Keratinocyte (primary cell): Measurements from ENCODE around the gene P3R3URF. TPM values are rescaled to one million over a fixed set of nuclear protein-coding genes. Genes with fewer than 3 reads are reported as not detected.

Source experiments
- DNase-seq: peaks from one replicate; pipeline ENCODE4 v3.0.0-alpha.2; 2011; ENCODE audit warnings: low read depth, missing footprints, low spot score
- FAIRE-seq: peaks from 2 replicates; lab custom pipeline; 2011; peaks lifted over from hg19 to GRCh38; lab: Jason Lieb, UNC
- H2AFZ ChIP-seq: 2 replicates; pipeline ENCODE4 v1.6.0; 2012; ENCODE audit warnings: low read length, control low read depth, inconsistent platforms; ENCODE audit not compliant: control insufficient read depth
- H3K27ac ChIP-seq: 2 replicates; pipeline ENCODE4 v1.5.1; 2011; ENCODE audit warnings: low read length; ENCODE audit not compliant: control insufficient read depth, insufficient read depth
- H3K27me3 ChIP-seq: 3 replicates; pipeline ENCODE4 v1.6.0; 2011; ENCODE audit warnings: low read length; ENCODE audit not compliant: control insufficient read depth, insufficient read depth; ENCODE audit errors: extremely low read depth
- H3K36me3 ChIP-seq, 2 experiments: 2 replicates in 1 of 2; 3 replicates in 1 of 2; pipeline ENCODE4 v1.5.1; 2011; ENCODE audit warnings: low read length in 2 of 2, mild to moderate bottlenecking in 1 of 2; ENCODE audit not compliant: control insufficient read depth in 2 of 2, insufficient read depth in 2 of 2; ENCODE audit errors: extremely low read depth in 1 of 2
- H3K4me1 ChIP-seq: 3 replicates; pipeline ENCODE4 v1.5.1; 2011; ENCODE audit warnings: low read length; ENCODE audit not compliant: control insufficient read depth, insufficient read depth; ENCODE audit errors: extremely low read depth
- H3K4me2 ChIP-seq: 3 replicates; pipeline ENCODE4 v1.6.0; 2011; ENCODE audit warnings: low read depth, low read length; ENCODE audit not compliant: control insufficient read depth, insufficient read depth; ENCODE audit errors: extremely low read depth
- H3K4me3 ChIP-seq, 3 experiments: fragments of 200-600 bp in 1 of 3; sonication (generic) in 1 of 3; 2 replicates in 2 of 3; 3 replicates in 1 of 3; pipeline ENCODE4 v1.5.1; 2011 to 2016; ENCODE audit warnings: low read length in 3 of 3, mild to moderate bottlenecking in 3 of 3, control low read depth in 2 of 3, inconsistent platforms in 1 of 3, low read depth in 1 of 3, mixed read lengths in 1 of 3, mixed run types in 1 of 3, moderate library complexity in 1 of 3; ENCODE audit not compliant: control insufficient read depth in 2 of 3, insufficient read depth in 2 of 3; ENCODE audit errors: extremely low read depth in 1 of 3
- H3K79me2 ChIP-seq: 2 replicates; pipeline ENCODE4 v1.6.0; 2012; ENCODE audit warnings: low read length; ENCODE audit not compliant: control insufficient read depth, insufficient read depth
- H3K9ac ChIP-seq: 3 replicates; pipeline ENCODE4 v1.6.0; 2011; ENCODE audit warnings: low read length; ENCODE audit not compliant: control insufficient read depth, insufficient read depth; ENCODE audit errors: extremely low read depth
- H3K9me1 ChIP-seq: 3 replicates; pipeline ENCODE4 v1.6.0; 2011; ENCODE audit warnings: low read length; ENCODE audit not compliant: control insufficient read depth, insufficient read depth; ENCODE audit errors: extremely low read depth
- H3K9me3 ChIP-seq: 2 replicates; pipeline ENCODE4 v1.5.1; 2012; ENCODE audit warnings: low read depth, low read length; ENCODE audit not compliant: control insufficient read depth
- H4K20me1 ChIP-seq: 3 replicates; pipeline ENCODE4 v1.6.0; 2011; ENCODE audit warnings: low read length; ENCODE audit not compliant: control insufficient read depth, insufficient read depth; ENCODE audit errors: extremely low read depth
- CTCF ChIP-seq, 3 experiments: IDR thresholded peaks in 1 of 3; conservative IDR thresholded peaks in 1 of 3; optimal IDR thresholded peaks in 1 of 3; 2 replicates in 2 of 3; 3 replicates in 1 of 3; pipeline versions ENCODE3 to v1.5.1; 2011; ENCODE audit warnings: low read length in 3 of 3, mild to moderate bottlenecking in 3 of 3, moderate library complexity in 2 of 3, control low read depth in 1 of 3, inconsistent platforms in 1 of 3; ENCODE audit not compliant: insufficient read depth in 2 of 3; ENCODE audit errors: extremely low read depth in 1 of 3
- EZH2 ChIP-seq: IDR thresholded peaks from one replicate; pipeline ENCODE4 v1.6.1; 2012; ENCODE audit warnings: inconsistent platforms, mild to moderate bottlenecking, low read length, moderate library complexity
- dilution Hi-C: fragments of 300-500 bp; cut with MboI; formaldehyde crosslinking; loops from one replicate; pipeline ENCODE4 v1.7.0; 2020; ENCODE audit warnings: low sequenced_read_pairs; ENCODE audit not compliant: extremely low pct_ligation_motif_present
- polyA plus RNA-seq, 5 experiments: library from polyadenylated mRNA; depleted of rRNA in 3 of 5; stranded (reverse) in 3 of 5; stranded (forward) in 1 of 5; unstranded in 1 of 5; fragments of >200 nt; gene quantifications; 1 replicate in 1 of 5; 2 replicates in 3 of 5; 3 replicates in 1 of 5; pipeline versions ENCODE4 v1.2.1 to v1.2.3, GENCODE V29; 2011 to 2012; ENCODE audit warnings: missing spikeins in 2 of 5, low read depth in 1 of 5, low replicate concordance in 1 of 5

The P3R3URF gene
- polyA plus RNA-seq, 1 donor (not counting 4 experiments of a cell fraction or from before 2014, with no cell fraction given) = not detected

DNA sequence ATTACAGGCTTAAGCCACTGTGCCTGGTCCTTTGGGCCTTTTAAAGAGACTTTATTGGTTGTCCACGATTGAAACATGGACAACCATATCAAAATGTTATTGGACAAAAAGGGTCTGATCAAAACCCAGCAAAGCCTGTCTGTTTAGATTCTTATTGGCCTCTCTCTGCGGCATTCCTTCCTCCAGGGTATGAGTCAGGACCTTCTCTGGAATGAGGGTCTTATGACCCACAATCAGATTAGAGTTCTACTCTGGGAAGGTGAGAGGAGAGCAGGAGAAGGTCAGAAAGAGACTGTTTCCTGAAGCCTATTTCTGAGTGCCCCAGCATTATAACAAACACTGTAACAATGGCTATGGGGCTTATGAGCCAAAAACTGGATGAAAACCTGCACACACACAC lies 34.8 kb upstream of the P3R3URF start:
- no peak overlapping the region for H3K27ac ChIP-seq
- H3K27me3 ChIP-seq = no peaks in the 10 kb centered on the region
- H3K79me2 ChIP-seq = peaks cover 2% of the 10 kb centered on the region
- H3K36me3 ChIP-seq = no peaks in the 10 kb centered on the region
- H2AFZ ChIP-seq = no peak overlapping the region
- H3K4me2 ChIP-seq = no peak overlapping the region
- no peak overlapping the region for H3K9ac ChIP-seq
- no peaks in the 10 kb centered on the region for H4K20me1 ChIP-seq
- H3K9me3 ChIP-seq = no peaks in the 10 kb centered on the region
- FAIRE-seq (no peak), DNase-seq (no peak)
- no peaks in the 10 kb centered on the region for H3K4me1 ChIP-seq
- H3K9me1 ChIP-seq = no peaks in the 10 kb centered on the region
- dilution Hi-C loops = no loop called here
- H3K4me3 ChIP-seq = no peak overlapping the region
- TF ChIP-seq CTCF (optimal IDR thresholded peaks at IDR 0.05 in 1 of 3, IDR thresholded peaks at IDR 0.05 in 1 of 3, conservative IDR thresholded peaks at IDR 0.05 in 1 of 3; ENCODE audit: extremely low read depth in 1 of 3, insufficient read depth in 2 of 3, low read length in 3 of 3) (no peak), EZH2 (no peak)

DNA sequence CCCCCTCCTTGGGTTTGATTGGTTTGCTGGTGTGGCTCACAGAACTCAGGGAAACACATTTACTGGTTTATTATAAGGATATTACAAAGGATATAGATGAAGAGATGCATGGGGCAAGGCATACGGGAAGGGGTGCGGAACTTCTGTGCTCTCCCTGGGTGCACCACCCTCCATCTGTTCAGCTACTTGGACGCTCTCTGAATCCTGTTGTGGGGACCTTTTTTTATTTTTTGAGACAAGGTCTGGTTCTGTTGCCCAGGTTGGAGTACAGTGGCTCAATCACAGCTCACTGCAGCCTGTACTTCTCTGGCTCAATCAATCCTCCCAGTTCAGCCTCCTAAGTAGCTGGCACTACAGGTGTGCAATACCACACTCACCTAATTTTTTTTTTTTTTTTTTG lies 34.3 kb upstream of the P3R3URF start:
- FAIRE-seq = no peak
- dilution Hi-C loops = no loop called here

More for the DNA sequence above, 34.3 kb upstream of the P3R3URF start:
- no peak for DNase-seq
- H4K20me1 ChIP-seq = no peaks in the 10 kb centered on the region
- no peaks in the 10 kb centered on the region for H3K9me3 ChIP-seq
- no peak overlapping the region for H2AFZ ChIP-seq
- H3K79me2 ChIP-seq = peaks cover 4% of the 10 kb centered on the region
- no peak overlapping the region for H3K9ac ChIP-seq
- H3K27ac ChIP-seq = no peak overlapping the region
- H3K4me2 ChIP-seq = no peak overlapping the region
- no peaks in the 10 kb centered on the region for H3K9me1 ChIP-seq
- H3K4me3 ChIP-seq = no peak overlapping the region
- no peaks in the 10 kb centered on the region for H3K36me3 ChIP-seq
- no peaks in the 10 kb centered on the region for H3K27me3 ChIP-seq
- no peak for TF ChIP-seq EZH2
- no peak for TF ChIP-seq CTCF (optimal IDR thresholded peaks at IDR 0.05 in 1 of 3, IDR thresholded peaks at IDR 0.05 in 1 of 3, conservative IDR thresholded peaks at IDR 0.05 in 1 of 3; ENCODE audit: extremely low read depth in 1 of 3, insufficient read depth in 2 of 3, low read length in 3 of 3)
- peaks cover 3% of the 10 kb centered on the region for H3K4me1 ChIP-seq
